HFF-Myc (cell line): ENCODE results near the gene IFT43.
A peak's percentile ranks its signal among the peaks of the same experiment; 100 is the strongest.

Source experiments
- DNase-seq: peaks from one replicate; pipeline ENCODE4 v3.0.0-alpha.2; 2011; ENCODE audit warnings: low read depth; ENCODE audit errors: extremely low read depth
- H3K4me3 ChIP-seq: replicated peaks from 2 replicates; pipeline ENCODE4 v1.5.1; 2011; ENCODE audit warnings: low read depth, mild to moderate bottlenecking, control low read depth, low read length
- TF ChIP-seq, protein P1 (sequence below): IDR thresholded peaks from 2 replicates; pipeline ENCODE4 v1.5.1; 2012; ENCODE audit warnings: mild to moderate bottlenecking, low read depth, low read length, control low read depth; ENCODE audit errors: missing control alignments

Gene IFT43

GRCh38 chr14:76088326-76088725 is 102.8 kb downstream of the IFT43 start:
- H3K4me3 ChIP-seq, result no peak overlapping the region
- DNase-seq, result no peak
- TF ChIP-seq, protein P1, sequence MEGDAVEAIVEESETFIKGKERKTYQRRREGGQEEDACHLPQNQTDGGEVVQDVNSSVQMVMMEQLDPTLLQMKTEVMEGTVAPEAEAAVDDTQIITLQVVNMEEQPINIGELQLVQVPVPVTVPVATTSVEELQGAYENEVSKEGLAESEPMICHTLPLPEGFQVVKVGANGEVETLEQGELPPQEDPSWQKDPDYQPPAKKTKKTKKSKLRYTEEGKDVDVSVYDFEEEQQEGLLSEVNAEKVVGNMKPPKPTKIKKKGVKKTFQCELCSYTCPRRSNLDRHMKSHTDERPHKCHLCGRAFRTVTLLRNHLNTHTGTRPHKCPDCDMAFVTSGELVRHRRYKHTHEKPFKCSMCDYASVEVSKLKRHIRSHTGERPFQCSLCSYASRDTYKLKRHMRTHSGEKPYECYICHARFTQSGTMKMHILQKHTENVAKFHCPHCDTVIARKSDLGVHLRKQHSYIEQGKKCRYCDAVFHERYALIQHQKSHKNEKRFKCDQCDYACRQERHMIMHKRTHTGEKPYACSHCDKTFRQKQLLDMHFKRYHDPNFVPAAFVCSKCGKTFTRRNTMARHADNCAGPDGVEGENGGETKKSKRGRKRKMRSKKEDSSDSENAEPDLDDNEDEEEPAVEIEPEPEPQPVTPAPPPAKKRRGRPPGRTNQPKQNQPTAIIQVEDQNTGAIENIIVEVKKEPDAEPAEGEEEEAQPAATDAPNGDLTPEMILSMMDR, result no peak

- TF ChIP-seq, protein P1, result no peak
- DNase-seq, result no peak
- no peak overlapping the region for H3K4me3 ChIP-seq
These were observed 103.4 kb downstream of the IFT43 start for GRCh38 chr14:76088771-76089571.

GRCh38 chr14:76089575-76089974 is 104.0 kb downstream of the IFT43 start:
- no peak for DNase-seq
- TF ChIP-seq, protein P1, result no peak

GRCh38 chr14:76090616-76091391 is 105.2 kb downstream of the IFT43 start:
- peak; percentile 63 for DNase-seq
- TF ChIP-seq, protein P1, result peak; percentile 41
- no peak overlapping the region for H3K4me3 ChIP-seq

More at GRCh38 chr14:76089575-76089974, 104.0 kb downstream of the IFT43 start:
- H3K4me3 ChIP-seq, result no peak overlapping the region

GRCh38 chr14:76093077-76093476 is 107.5 kb downstream of the IFT43 start:
- TF ChIP-seq, protein P1, result no peak
- no peak for DNase-seq
- H3K4me3 ChIP-seq, result no peak overlapping the region

- TF ChIP-seq, protein P1, result no peak
- no peak for DNase-seq
- no peak overlapping the region for H3K4me3 ChIP-seq
These were observed 110.7 kb downstream of the IFT43 start for GRCh38 chr14:76096257-76096656.
